SK-N-SH (cell line): Measurements from ENCODE around the gene ZDHHC5.

Experiments
- GABPA ChIP-seq: IDR thresholded peaks from 2 replicates; pipeline ENCODE4 v1.4.0; 2012; ENCODE audit warnings: low read depth, mild to moderate bottlenecking
- GATA2 ChIP-seq: sonication (generic); formaldehyde crosslinking; IDR thresholded peaks from 2 replicates; pipeline ENCODE4 v1.5.0; 2020; ENCODE audit warnings: mild to moderate bottlenecking, missing genetic modification reagents
- POLR2AphosphoS5 ChIP-seq: IDR thresholded peaks from 2 replicates; pipeline ENCODE4 v1.6.1; 2012; ENCODE audit warnings: low read depth, low read length
- TAF1 ChIP-seq: IDR thresholded peaks from 2 replicates; pipeline ENCODE4 v1.6.1; 2012; ENCODE audit warnings: low read depth, mild to moderate bottlenecking, low read length, moderate library complexity, borderline replicate concordance
- TF ChIP-seq, protein P1 (sequence below): fragments of 200-600 bp; sonication (generic); IDR thresholded peaks from 2 replicates; pipeline ENCODE4 v1.6.1; 2017; ENCODE audit warnings: antibody characterized with exemption, mild to moderate bottlenecking, moderate library complexity
- TF ChIP-seq, protein P2 (sequence below): IDR thresholded peaks from 2 replicates; pipeline ENCODE4 v1.6.1; 2012; ENCODE audit warnings: mild to moderate bottlenecking, low read depth, low read length, moderate library complexity
- TF ChIP-seq, protein P3 (sequence below): IDR thresholded peaks from 2 replicates; pipeline ENCODE4 v1.4.0; 2012; ENCODE audit warnings: low read depth, borderline replicate concordance

DNA sequence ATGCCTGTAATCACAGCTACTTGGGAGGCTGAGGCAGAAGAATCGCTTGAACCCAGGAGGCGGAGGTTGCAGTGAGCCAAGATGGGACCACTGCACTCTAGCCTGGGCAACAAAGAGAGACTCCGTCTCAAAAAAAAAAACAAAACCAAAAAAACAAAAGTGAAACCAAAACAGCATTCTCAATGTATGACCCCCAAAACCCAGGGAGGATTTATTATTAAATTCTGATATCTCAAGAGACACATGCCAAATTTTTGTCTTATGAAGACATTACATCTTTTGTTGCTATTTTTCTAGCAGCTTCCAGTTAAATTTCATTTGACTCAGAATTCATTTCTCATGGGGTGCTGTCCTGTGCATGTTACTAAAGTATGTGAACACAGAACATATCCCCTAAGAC lies 15.3 kb upstream of the ZDHHC5 start:
- TF ChIP-seq, protein P1, sequence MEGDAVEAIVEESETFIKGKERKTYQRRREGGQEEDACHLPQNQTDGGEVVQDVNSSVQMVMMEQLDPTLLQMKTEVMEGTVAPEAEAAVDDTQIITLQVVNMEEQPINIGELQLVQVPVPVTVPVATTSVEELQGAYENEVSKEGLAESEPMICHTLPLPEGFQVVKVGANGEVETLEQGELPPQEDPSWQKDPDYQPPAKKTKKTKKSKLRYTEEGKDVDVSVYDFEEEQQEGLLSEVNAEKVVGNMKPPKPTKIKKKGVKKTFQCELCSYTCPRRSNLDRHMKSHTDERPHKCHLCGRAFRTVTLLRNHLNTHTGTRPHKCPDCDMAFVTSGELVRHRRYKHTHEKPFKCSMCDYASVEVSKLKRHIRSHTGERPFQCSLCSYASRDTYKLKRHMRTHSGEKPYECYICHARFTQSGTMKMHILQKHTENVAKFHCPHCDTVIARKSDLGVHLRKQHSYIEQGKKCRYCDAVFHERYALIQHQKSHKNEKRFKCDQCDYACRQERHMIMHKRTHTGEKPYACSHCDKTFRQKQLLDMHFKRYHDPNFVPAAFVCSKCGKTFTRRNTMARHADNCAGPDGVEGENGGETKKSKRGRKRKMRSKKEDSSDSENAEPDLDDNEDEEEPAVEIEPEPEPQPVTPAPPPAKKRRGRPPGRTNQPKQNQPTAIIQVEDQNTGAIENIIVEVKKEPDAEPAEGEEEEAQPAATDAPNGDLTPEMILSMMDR, result no peak
- TF ChIP-seq TAF1, result no peak
- TF ChIP-seq GATA2, result no peak
- no peak for TF ChIP-seq GABPA
- TF ChIP-seq, protein P2, sequence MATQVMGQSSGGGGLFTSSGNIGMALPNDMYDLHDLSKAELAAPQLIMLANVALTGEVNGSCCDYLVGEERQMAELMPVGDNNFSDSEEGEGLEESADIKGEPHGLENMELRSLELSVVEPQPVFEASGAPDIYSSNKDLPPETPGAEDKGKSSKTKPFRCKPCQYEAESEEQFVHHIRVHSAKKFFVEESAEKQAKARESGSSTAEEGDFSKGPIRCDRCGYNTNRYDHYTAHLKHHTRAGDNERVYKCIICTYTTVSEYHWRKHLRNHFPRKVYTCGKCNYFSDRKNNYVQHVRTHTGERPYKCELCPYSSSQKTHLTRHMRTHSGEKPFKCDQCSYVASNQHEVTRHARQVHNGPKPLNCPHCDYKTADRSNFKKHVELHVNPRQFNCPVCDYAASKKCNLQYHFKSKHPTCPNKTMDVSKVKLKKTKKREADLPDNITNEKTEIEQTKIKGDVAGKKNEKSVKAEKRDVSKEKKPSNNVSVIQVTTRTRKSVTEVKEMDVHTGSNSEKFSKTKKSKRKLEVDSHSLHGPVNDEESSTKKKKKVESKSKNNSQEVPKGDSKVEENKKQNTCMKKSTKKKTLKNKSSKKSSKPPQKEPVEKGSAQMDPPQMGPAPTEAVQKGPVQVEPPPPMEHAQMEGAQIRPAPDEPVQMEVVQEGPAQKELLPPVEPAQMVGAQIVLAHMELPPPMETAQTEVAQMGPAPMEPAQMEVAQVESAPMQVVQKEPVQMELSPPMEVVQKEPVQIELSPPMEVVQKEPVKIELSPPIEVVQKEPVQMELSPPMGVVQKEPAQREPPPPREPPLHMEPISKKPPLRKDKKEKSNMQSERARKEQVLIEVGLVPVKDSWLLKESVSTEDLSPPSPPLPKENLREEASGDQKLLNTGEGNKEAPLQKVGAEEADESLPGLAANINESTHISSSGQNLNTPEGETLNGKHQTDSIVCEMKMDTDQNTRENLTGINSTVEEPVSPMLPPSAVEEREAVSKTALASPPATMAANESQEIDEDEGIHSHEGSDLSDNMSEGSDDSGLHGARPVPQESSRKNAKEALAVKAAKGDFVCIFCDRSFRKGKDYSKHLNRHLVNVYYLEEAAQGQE, result no peak
- TF ChIP-seq POLR2AphosphoS5, result no peak
- TF ChIP-seq, protein P3, sequence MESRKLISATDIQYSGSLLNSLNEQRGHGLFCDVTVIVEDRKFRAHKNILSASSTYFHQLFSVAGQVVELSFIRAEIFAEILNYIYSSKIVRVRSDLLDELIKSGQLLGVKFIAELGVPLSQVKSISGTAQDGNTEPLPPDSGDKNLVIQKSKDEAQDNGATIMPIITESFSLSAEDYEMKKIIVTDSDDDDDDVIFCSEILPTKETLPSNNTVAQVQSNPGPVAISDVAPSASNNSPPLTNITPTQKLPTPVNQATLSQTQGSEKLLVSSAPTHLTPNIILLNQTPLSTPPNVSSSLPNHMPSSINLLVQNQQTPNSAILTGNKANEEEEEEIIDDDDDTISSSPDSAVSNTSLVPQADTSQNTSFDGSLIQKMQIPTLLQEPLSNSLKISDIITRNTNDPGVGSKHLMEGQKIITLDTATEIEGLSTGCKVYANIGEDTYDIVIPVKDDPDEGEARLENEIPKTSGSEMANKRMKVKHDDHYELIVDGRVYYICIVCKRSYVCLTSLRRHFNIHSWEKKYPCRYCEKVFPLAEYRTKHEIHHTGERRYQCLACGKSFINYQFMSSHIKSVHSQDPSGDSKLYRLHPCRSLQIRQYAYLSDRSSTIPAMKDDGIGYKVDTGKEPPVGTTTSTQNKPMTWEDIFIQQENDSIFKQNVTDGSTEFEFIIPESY, result no peak
